HEK293T (cell line): ENCODE results near the gene IL17RA.
"Not testable (repeated sequence)": the region's sequence is repeated elsewhere in the genome, so short reads cannot be mapped to it uniquely, and the experiment has no call there.

Source experiments
- ARNT ChIP-seq: fragments of 450-650 bp; IDR thresholded peaks from 2 replicates; pipeline ENCODE4 v1.6.1; 2017; ENCODE audit warnings: mild to moderate bottlenecking
- BHLHE40 ChIP-seq: fragments of 450-650 bp; IDR thresholded peaks from 2 replicates; pipeline ENCODE4 v1.6.1; 2016; ENCODE audit warnings: mild to moderate bottlenecking, moderate library complexity, borderline replicate concordance
- CTBP1 ChIP-seq: fragments of 450-650 bp; IDR thresholded peaks from 2 replicates; pipeline ENCODE4 v1.6.1; 2016; ENCODE audit warnings: borderline replicate concordance
- FOXK2 ChIP-seq: fragments of 450-650 bp; IDR thresholded peaks from 2 replicates; pipeline ENCODE4 v1.6.1; 2016; ENCODE audit warnings: mild to moderate bottlenecking
- FOXM1 ChIP-seq: fragments of 450-650 bp; IDR thresholded peaks from 2 replicates; pipeline ENCODE4 v1.6.1; 2017; ENCODE audit warnings: mild to moderate bottlenecking, borderline replicate concordance
- L3MBTL2 ChIP-seq: fragments of 450-650 bp; conservative IDR thresholded peaks from 2 replicates; pipeline ENCODE4 v1.6.1; 2016; ENCODE audit warnings: mild to moderate bottlenecking
- LEF1 ChIP-seq: fragments of 450-650 bp; IDR thresholded peaks from 2 replicates; pipeline ENCODE4 v1.6.1; 2017; ENCODE audit warnings: mild to moderate bottlenecking, borderline replicate concordance
- NFRKB ChIP-seq: fragments of 450-650 bp; IDR thresholded peaks from 2 replicates; pipeline ENCODE4 v1.6.1; 2016; ENCODE audit warnings: mild to moderate bottlenecking, moderate library complexity
- PKNOX1 ChIP-seq: fragments of 450-650 bp; IDR thresholded peaks from 2 replicates; pipeline ENCODE4 v1.6.1; 2016
- SP1 ChIP-seq: fragments of 450-650 bp; IDR thresholded peaks from 2 replicates; pipeline ENCODE4 v1.6.1; 2017
- SUZ12 ChIP-seq: fragments of 450-650 bp; IDR thresholded peaks from 2 replicates; pipeline ENCODE4 v1.6.1; 2016; ENCODE audit warnings: mild to moderate bottlenecking
- ZNF384 ChIP-seq: fragments of 450-650 bp; IDR thresholded peaks from 2 replicates; pipeline ENCODE4 v1.6.1; 2016

- TF ChIP-seq NFRKB, BHLHE40, FOXM1, SUZ12, CTBP1, SP1, FOXK2, L3MBTL2, ARNT, ZNF384, PKNOX1, LEF1: not testable (repeated sequence)
These were observed 62.7 kb downstream of the IL17RA start for GRCh38 chr22:17147458-17147857.
